HEK293 (cell line): ENCODE data around the gene RECK.

Experiments
- BCL11A ChIP-seq: fragments of 450-650 bp; formaldehyde crosslinking; IDR thresholded peaks from 2 replicates; pipeline ENCODE4 v1.5.1; 2016; ENCODE audit warnings: low read depth, missing biosample characterization, missing genetic modification characterization
- BCL11B ChIP-seq: fragments of 450-650 bp; formaldehyde crosslinking; IDR thresholded peaks from 2 replicates; pipeline ENCODE4 v1.5.1; 2016; ENCODE audit warnings: low read depth, missing biosample characterization, missing genetic modification characterization
- HOXA7 ChIP-seq: sonication (generic); formaldehyde crosslinking; IDR thresholded peaks from 2 replicates; pipeline ENCODE4 v1.8.1; 2022; ENCODE audit warnings: missing genetic modification reagents, borderline replicate concordance
- YY1 ChIP-seq: fragments of 450-650 bp; formaldehyde crosslinking; IDR thresholded peaks from 2 replicates; pipeline ENCODE4 v1.5.1; 2018; ENCODE audit warnings: missing biosample characterization, missing genetic modification characterization
- ZNF121 ChIP-seq: fragments of 450-650 bp; formaldehyde crosslinking; IDR thresholded peaks from 2 replicates; pipeline ENCODE4 v1.5.1; 2016; ENCODE audit warnings: missing biosample characterization, missing genetic modification characterization
- ZNF175 ChIP-seq: fragments of 450-650 bp; formaldehyde crosslinking; IDR thresholded peaks from 2 replicates; pipeline ENCODE4 v1.5.1; 2016; ENCODE audit warnings: missing biosample characterization, missing genetic modification characterization
- ZNF354C ChIP-seq: fragments of 450-650 bp; formaldehyde crosslinking; IDR thresholded peaks from 2 replicates; pipeline ENCODE4 v1.5.1; 2016; ENCODE audit warnings: missing biosample characterization, missing genetic modification characterization, low read depth, borderline replicate concordance
- ZNF747 ChIP-seq: fragments of 450-650 bp; formaldehyde crosslinking; IDR thresholded peaks from 2 replicates; pipeline ENCODE4 v1.5.1; 2016; ENCODE audit warnings: missing biosample characterization, missing genetic modification characterization
- TF ChIP-seq, protein P1 (sequence below): fragments of 450-650 bp; formaldehyde crosslinking; IDR thresholded peaks from 2 replicates; pipeline ENCODE4 v1.5.1; 2016; ENCODE audit warnings: missing biosample characterization, missing genetic modification characterization
- TF ChIP-seq, protein P2 (sequence below): fragments of 450-650 bp; formaldehyde crosslinking; IDR thresholded peaks from 2 replicates; pipeline ENCODE4 v1.5.1; 2016; ENCODE audit warnings: missing biosample characterization, missing genetic modification characterization
- TF ChIP-seq, protein P3 (sequence below): fragments of 450-650 bp; formaldehyde crosslinking; IDR thresholded peaks from 2 replicates; pipeline ENCODE4 v1.5.1; 2016; ENCODE audit warnings: missing biosample characterization, missing genetic modification characterization
- TF ChIP-seq, protein P4 (sequence below): fragments of 450-650 bp; formaldehyde crosslinking; conservative IDR thresholded peaks from 2 replicates; pipeline ENCODE4 v1.5.1; 2016; ENCODE audit warnings: low read depth, missing biosample characterization, missing genetic modification characterization

DNA sequence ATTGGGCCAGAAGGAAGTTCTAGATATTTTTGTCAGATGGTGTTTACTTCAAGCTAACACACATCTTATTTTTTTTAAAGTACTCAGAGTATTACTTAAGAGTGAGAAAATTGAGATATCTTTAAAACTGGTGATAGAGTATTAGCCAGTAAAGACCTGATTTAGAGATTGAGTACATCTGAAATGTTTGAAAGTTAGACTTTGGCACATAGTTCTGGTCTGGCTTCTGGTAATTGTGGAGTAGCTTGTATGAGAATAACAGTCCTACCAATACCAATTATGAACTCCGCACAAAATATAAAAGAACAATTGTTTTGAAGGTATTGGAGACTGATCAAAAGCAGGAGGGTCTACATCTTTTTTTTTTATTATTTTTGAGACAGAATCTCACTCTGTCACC is 55.3 kb downstream of the RECK start:
- TF ChIP-seq, protein P1, sequence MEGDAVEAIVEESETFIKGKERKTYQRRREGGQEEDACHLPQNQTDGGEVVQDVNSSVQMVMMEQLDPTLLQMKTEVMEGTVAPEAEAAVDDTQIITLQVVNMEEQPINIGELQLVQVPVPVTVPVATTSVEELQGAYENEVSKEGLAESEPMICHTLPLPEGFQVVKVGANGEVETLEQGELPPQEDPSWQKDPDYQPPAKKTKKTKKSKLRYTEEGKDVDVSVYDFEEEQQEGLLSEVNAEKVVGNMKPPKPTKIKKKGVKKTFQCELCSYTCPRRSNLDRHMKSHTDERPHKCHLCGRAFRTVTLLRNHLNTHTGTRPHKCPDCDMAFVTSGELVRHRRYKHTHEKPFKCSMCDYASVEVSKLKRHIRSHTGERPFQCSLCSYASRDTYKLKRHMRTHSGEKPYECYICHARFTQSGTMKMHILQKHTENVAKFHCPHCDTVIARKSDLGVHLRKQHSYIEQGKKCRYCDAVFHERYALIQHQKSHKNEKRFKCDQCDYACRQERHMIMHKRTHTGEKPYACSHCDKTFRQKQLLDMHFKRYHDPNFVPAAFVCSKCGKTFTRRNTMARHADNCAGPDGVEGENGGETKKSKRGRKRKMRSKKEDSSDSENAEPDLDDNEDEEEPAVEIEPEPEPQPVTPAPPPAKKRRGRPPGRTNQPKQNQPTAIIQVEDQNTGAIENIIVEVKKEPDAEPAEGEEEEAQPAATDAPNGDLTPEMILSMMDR (tag by site-specific recombination) = no peak
- TF ChIP-seq, protein P2, sequence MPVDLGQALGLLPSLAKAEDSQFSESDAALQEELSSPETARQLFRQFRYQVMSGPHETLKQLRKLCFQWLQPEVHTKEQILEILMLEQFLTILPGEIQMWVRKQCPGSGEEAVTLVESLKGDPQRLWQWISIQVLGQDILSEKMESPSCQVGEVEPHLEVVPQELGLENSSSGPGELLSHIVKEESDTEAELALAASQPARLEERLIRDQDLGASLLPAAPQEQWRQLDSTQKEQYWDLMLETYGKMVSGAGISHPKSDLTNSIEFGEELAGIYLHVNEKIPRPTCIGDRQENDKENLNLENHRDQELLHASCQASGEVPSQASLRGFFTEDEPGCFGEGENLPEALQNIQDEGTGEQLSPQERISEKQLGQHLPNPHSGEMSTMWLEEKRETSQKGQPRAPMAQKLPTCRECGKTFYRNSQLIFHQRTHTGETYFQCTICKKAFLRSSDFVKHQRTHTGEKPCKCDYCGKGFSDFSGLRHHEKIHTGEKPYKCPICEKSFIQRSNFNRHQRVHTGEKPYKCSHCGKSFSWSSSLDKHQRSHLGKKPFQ = no peak
- TF ChIP-seq, protein P3, sequence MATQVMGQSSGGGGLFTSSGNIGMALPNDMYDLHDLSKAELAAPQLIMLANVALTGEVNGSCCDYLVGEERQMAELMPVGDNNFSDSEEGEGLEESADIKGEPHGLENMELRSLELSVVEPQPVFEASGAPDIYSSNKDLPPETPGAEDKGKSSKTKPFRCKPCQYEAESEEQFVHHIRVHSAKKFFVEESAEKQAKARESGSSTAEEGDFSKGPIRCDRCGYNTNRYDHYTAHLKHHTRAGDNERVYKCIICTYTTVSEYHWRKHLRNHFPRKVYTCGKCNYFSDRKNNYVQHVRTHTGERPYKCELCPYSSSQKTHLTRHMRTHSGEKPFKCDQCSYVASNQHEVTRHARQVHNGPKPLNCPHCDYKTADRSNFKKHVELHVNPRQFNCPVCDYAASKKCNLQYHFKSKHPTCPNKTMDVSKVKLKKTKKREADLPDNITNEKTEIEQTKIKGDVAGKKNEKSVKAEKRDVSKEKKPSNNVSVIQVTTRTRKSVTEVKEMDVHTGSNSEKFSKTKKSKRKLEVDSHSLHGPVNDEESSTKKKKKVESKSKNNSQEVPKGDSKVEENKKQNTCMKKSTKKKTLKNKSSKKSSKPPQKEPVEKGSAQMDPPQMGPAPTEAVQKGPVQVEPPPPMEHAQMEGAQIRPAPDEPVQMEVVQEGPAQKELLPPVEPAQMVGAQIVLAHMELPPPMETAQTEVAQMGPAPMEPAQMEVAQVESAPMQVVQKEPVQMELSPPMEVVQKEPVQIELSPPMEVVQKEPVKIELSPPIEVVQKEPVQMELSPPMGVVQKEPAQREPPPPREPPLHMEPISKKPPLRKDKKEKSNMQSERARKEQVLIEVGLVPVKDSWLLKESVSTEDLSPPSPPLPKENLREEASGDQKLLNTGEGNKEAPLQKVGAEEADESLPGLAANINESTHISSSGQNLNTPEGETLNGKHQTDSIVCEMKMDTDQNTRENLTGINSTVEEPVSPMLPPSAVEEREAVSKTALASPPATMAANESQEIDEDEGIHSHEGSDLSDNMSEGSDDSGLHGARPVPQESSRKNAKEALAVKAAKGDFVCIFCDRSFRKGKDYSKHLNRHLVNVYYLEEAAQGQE = no peak
- TF ChIP-seq ZNF121 (tag by site-specific recombination) (no peak), BCL11A (no peak), HOXA7 (CRISPR knock-in tag) (no peak), YY1 (tag by site-specific recombination) (no peak), ZNF747 (tag by site-specific recombination) (no peak), BCL11B (tag by site-specific recombination) (no peak), ZNF175 (no peak), ZNF354C (tag by site-specific recombination) (no peak)
- TF ChIP-seq, protein P4, sequence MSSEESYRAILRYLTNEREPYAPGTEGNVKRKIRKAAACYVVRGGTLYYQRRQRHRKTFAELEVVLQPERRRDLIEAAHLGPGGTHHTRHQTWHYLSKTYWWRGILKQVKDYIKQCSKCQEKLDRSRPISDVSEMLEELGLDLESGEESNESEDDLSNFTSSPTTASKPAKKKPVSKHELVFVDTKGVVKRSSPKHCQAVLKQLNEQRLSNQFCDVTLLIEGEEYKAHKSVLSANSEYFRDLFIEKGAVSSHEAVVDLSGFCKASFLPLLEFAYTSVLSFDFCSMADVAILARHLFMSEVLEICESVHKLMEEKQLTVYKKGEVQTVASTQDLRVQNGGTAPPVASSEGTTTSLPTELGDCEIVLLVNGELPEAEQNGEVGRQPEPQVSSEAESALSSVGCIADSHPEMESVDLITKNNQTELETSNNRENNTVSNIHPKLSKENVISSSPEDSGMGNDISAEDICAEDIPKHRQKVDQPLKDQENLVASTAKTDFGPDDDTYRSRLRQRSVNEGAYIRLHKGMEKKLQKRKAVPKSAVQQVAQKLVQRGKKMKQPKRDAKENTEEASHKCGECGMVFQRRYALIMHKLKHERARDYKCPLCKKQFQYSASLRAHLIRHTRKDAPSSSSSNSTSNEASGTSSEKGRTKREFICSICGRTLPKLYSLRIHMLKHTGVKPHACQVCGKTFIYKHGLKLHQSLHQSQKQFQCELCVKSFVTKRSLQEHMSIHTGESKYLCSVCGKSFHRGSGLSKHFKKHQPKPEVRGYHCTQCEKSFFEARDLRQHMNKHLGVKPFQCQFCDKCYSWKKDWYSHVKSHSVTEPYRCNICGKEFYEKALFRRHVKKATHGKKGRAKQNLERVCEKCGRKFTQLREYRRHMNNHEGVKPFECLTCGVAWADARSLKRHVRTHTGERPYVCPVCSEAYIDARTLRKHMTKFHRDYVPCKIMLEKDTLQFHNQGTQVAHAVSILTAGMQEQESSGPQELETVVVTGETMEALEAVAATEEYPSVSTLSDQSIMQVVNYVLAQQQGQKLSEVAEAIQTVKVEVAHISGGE (tag by site-specific recombination) = no peak
